RWPE1 (cell line): ENCODE measurements around the gene PHLDA2.

Experiments used
- CTCF ChIA-PET: fragments of 350-600 bp; sonication (Branson Sonifier 250); formaldehyde crosslinking; extraction: SDS; loops from one replicate; lab custom pipeline; 2021; lab: Yijun Ruan, JAX
- POLR2A ChIA-PET: fragments of 400-600 bp; formaldehyde crosslinking; extraction: SDS; loops from one replicate; lab custom pipeline; 2020; ENCODE audit warnings: antibody characterized with exemption; ENCODE audit not compliant: low non-redundant PET; lab: Yijun Ruan, JAX
- DNase-seq: peaks from one replicate; pipeline ENCODE4 v3.0.0; 2012; ENCODE audit warnings: low spot score
- H3K27ac ChIP-seq: fragments of 450-650 bp; 2 replicates; pipeline ENCODE4 v1.5.1; 2017
- TF ChIP-seq, protein P1 (sequence below): fragments of 450-650 bp; conservative IDR thresholded peaks from 2 replicates; pipeline ENCODE4 v1.5.1; 2017; ENCODE audit warnings: low read depth, mild to moderate bottlenecking

Gene PHLDA2, protein sequence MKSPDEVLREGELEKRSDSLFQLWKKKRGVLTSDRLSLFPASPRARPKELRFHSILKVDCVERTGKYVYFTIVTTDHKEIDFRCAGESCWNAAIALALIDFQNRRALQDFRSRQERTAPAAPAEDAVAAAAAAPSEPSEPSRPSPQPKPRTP

DNA sequence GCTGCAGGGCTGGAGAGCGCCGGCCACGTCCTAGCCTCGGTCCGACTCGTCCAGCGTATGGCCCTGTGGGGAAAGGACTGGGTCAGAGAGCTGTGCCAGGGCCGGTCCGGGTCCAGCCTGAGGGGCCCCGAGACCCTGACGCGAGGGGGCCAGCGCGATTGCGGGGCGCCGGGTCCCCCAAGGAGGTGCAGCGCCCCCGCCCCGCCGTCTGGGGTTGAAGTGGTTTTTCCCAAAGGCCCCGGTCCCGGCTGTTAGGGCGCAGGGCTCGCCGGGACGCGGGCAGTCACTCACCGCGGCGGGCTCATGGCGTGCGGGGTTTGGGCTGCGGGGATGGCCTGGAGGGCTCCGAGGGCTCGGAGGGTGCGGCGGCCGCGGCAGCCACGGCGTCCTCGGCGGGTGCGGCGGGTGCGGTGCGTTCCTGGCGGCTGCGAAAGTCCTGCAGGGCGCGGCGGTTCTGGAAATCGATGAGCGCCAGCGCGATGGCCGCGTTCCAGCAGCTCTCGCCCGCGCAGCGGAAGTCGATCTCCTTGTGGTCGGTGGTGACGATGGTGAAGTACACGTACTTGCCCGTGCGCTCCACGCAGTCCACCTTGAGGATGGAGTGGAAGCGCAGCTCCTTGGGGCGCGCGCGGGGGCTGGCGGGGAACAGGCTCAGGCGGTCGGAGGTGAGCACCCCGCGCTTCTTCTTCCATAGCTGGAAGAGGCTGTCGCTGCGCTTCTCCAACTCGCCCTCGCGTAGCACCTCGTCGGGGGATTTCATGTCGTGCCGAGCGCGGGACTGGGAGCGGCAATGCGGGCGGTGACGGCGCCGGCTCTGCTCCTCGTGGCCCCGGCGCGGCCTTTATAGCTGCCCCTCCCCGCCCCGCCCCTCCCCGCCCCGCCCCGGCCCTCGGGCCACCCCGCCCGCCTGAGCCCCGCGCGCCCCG is at the start of gene PHLDA2:
Gene PHLDA2 (minus strand): TSS at position 816 of the 926 bp plus-strand sequence. CDS start 56 bp downstream, at position 760.
- peak; percentile 75 for DNase-seq
- TF ChIP-seq, protein P1, sequence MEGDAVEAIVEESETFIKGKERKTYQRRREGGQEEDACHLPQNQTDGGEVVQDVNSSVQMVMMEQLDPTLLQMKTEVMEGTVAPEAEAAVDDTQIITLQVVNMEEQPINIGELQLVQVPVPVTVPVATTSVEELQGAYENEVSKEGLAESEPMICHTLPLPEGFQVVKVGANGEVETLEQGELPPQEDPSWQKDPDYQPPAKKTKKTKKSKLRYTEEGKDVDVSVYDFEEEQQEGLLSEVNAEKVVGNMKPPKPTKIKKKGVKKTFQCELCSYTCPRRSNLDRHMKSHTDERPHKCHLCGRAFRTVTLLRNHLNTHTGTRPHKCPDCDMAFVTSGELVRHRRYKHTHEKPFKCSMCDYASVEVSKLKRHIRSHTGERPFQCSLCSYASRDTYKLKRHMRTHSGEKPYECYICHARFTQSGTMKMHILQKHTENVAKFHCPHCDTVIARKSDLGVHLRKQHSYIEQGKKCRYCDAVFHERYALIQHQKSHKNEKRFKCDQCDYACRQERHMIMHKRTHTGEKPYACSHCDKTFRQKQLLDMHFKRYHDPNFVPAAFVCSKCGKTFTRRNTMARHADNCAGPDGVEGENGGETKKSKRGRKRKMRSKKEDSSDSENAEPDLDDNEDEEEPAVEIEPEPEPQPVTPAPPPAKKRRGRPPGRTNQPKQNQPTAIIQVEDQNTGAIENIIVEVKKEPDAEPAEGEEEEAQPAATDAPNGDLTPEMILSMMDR, result no peak
- H3K27ac ChIP-seq, result peak within 1 kb of the TSS; percentile 95
- ChIA-PET POLR2A (interaction anchor here (0.6 to 2.7 kb wide), 5 partner anchors 17 to 144 kb away, joined by 3 to 18 read pairs (median 4); a partner anchor contains a TSS), CTCF (interaction anchor here (1.4 to 2.9 kb wide), 7 partner anchors 15 to 396 kb away, joined by 4 to 19 read pairs (median 9); partner anchors contain the start of gene CDKN1C)

DNA sequence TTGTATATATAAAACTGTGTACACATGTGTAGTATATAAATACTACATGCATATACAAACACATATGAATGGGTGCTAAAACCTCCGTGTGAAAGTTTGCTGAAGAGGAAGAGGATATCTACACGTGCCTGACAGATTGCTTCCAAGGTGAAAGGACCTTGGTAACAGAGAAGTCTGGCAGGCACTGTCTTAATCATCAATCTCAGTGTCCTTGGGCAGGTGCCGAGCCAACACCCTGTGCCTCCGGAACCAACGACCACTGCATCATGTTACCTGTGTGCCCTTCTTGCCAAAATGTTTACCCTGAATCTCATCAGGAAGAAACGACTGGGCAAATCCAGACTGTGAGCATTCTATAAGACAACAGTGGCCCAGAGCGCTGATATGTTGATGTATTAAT is 47.9 kb upstream of the PHLDA2 start:
- no peak overlapping the region for H3K27ac ChIP-seq
- TF ChIP-seq, protein P1, result no peak
- ChIA-PET CTCF (interaction anchor here (1.2 to 2.0 kb wide), 2 partner anchors 23 to 114 kb away, joined by 3 to 10 read pairs; no protein-coding TSS in a partner anchor), POLR2A (no interaction called here)
- no peak for DNase-seq

DNA sequence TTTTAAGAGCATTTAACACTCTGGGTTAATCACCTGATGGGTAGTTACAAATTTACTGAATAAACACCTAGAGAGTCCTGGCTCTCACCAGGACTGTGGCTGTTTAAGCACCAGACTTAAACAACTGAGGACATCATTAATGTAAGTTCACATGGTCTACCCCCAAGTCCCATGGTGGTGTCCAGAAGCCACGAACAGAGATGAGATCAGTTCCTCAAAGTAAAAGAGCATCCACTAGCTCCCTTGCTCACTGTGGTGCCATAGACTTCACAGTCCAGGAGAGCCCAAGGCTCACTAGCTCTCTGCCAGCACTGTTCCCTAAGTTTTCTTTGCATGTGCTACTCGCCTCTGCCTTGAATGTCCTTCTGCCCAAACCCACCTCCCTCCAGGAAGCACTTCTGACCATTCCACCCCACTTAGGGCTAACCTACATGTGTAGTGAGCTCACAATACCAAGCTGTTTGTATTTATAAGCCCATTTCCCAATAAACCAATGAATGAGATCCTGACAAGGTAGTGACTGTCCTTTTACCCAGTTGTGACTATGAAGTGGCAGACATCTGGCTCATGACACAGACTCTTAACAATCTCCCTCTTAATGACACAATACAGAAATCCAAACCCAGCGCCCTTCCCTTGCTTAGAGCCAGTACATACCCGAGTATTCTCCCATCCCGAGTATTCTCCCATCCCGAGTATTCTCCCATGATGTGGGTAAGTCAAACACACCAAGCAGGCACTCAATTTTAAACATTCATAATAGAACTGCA is 47.3 kb upstream of the PHLDA2 start:
- DNase-seq, result no peak
- ChIA-PET POLR2A (no interaction called here), CTCF (interaction anchor here (0.6 to 2.0 kb wide), 6 partner anchors 16 to 1647 kb away, joined by 3 to 10 read pairs (median 4); no protein-coding TSS in a partner anchor)
- H3K27ac ChIP-seq, result no peak overlapping the region
- TF ChIP-seq, protein P1, result no peak

DNA sequence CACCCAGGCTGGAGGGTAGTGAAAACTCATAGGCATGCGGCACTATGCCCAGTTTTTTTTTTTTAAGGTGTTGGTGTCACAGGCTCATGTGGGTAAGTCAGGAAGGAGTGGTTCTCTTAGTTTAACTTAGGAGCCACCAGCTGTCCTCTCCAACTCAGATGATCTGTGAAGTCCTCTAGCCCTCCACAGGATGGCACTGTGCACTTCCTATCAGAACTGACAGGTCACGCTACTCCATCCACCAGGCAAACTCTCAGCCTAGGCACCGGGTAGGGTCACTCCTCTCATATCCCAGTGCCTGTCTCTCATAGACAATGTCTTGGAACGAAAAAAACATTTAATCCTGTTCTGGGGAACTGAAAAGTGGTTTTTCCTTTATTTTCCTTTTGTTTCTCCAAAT is 46.4 kb upstream of the PHLDA2 start:
- ChIA-PET POLR2A (no interaction called here), CTCF (interaction anchor here (0.5 to 2.0 kb wide), 7 partner anchors 14 to 116 kb away, joined by 3 to 10 read pairs (median 5); no protein-coding TSS in a partner anchor)
- TF ChIP-seq, protein P1, result peak; percentile 25
- no peak overlapping the region for H3K27ac ChIP-seq
- DNase-seq, result peak; percentile 45

DNA sequence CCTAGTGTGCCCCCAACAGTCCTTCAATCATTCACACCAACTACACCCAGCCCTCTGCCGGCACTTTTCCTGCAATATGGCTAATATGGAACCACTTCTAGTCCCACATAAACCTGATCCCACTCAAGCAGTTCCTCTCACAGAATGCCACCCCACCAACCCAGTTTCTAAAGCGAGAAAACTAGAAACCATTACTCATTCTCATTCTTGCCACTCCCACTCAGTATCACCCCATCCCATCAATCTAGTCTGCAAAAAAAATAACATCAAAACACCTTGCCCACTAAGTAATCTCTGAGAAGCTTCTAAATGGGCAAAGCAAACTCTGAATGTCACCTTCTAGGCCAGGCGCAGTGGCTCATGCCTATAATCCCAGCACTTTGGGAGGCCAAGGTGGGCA is 45.1 kb upstream of the PHLDA2 start:
- TF ChIP-seq, protein P1, result no peak
- ChIA-PET CTCF (interaction anchor here (0.9 to 1.6 kb wide), 2 partner anchors 116 to 118 kb away, joined by 3 to 6 read pairs; no protein-coding TSS in a partner anchor), POLR2A (no interaction called here)
- no peak for DNase-seq
- no peak overlapping the region for H3K27ac ChIP-seq
